D721Med (cell line): Measurements from ENCODE around the gene GLI3.

Experiments used
- DNase-seq: peaks from one replicate; pipeline ENCODE4 v3.0.0; 2011; ENCODE audit warnings: low spot score; ENCODE audit not compliant: insufficient read length
- FAIRE-seq: peaks from 2 replicates; lab custom pipeline; 2011; peaks lifted over from hg19 to GRCh38; lab: Jason Lieb, UNC
- CTCF ChIP-seq: IDR thresholded peaks from 2 replicates; pipeline ENCODE4 v1.5.1; 2012; ENCODE audit warnings: mild to moderate bottlenecking, control low read depth; ENCODE audit not compliant: insufficient read depth; ENCODE audit errors: missing control alignments

The GLI3 gene

DNA sequence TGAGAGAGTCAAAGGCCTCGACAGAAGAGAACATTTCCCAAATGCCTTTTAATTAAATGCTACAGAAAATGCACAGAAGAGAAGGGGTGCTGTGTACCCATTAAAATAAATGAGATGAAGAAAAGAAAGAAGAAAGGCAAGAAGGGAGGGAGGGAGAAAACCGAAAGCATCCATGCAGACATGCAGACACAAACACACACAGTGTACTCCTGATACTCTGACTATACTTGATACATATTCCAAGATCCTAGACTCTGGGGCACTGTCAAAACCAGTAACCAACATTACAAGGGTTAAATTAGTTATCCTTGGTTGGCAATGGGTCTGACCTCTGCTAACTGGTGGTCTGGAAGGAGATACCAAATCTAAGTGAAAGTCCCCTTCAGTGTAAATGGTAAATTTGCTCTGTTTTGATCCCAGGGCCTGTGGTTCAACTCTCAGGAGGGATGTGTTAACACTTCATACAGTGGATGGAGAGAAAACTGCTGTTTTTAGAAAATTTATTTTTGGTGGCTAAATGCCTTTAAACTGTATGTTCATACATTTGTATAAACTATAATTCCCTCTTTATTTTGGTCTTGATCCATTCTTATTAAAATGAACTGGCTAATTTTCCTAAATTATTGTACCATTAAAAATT is 241.3 kb downstream of the GLI3 start:
- no peak for FAIRE-seq
- no peak for DNase-seq
- TF ChIP-seq CTCF, result no peak

DNA sequence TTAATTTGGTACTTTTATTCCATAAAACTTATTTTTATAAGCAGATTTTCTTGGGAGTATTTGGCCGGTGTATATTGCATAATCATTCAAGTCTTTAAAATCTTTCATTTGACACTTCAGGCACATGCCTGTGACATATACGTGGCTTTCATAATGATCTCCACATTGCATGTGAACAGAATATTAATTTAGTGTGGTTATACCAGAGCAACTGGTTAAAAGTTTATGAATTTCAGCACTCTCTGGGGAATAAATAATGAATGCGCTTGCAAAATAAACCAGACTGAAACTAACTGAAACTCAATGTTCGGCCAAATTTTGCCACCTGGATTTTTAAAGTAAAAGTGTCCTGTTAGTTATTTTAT is 242.3 kb downstream of the GLI3 start:
- FAIRE-seq (no peak), DNase-seq (no peak)
- TF ChIP-seq CTCF, result no peak

- DNase-seq (no peak), FAIRE-seq (no peak)
- TF ChIP-seq CTCF, result no peak
Measured at GRCh38 chr7:41994036-41994745, 242.8 kb downstream of the GLI3 start.

GRCh38 chr7:41992881-41993867 is 243.8 kb downstream of the GLI3 start:
- TF ChIP-seq CTCF, result no peak
- DNase-seq (no peak), FAIRE-seq (no peak)

GRCh38 chr7:41984888-41985287 is 252.1 kb downstream of the GLI3 start:
- FAIRE-seq (no peak), DNase-seq (no peak)
- no peak for TF ChIP-seq CTCF

GRCh38 chr7:41981046-41982040 is 255.7 kb downstream of the GLI3 start:
- no peak for TF ChIP-seq CTCF
- no peak for FAIRE-seq
- no peak for DNase-seq
